Activated T-cell treated with anti-CD3 and anti-CD28 coated beads for 24 hours (primary cell): Measurements from ENCODE around the gene CPNE6.
"Not testable (repeated sequence)": the region's sequence is repeated elsewhere in the genome, so short reads cannot be mapped to it uniquely, and the experiment has no call there.

Experiments
- DNase-seq: peaks from one replicate; pipeline ENCODE4 v3.0.0-alpha.2; 2020; ENCODE audit warnings: low read depth

Gene CPNE6

GRCh38 chr14:24105609-24106239, 34.4 kb downstream of the CPNE6 start:
- DNase-seq, result not testable (repeated sequence)

- no peak for DNase-seq
Observed at GRCh38 chr14:24106672-24107271, 35.4 kb downstream of the CPNE6 start.

DNA sequence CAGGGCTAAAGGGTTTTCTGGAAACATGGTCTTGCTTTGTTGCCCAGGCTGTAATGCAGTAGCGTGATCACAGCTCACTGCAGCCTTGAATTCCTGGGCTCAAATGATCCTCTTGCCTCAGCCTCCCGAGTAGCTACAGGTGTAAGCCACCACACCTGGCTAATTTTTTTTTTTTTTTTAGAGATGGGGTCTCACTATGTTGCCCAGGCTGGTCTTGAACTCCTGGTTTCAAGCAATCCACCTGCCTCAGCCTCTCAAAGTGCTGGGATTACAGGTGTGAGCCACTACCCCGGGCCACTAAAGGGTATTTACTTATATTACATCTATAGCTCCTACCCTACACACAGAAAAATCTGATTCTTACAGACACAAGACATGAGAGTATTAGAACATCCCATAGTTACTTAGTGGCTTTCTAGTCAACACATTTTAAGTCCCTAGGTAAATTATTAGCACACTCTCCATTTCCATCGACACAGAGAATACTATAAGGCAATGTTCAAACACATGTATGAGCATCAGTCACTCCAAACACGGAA, 37.0 kb downstream of the CPNE6 start:
- no peak for DNase-seq

DNA sequence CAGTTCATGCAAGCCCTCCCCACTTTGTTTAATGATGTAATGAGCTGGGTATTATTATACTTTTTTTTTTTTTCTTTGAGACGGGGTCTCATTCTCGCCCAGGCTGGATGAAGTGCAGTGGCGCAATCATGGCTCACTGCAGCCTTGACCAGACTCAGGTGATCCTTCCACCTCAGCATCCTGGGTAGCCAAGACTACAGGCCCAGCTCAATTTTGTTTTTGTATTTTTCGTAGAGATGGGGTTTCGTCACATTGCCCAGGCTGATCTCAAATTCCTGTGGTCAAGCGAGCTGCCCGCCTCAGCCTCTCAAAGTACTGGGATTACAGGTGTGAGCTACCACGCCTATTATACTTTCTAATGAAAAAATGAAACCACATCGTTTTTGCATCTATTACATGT, 38.7 kb downstream of the CPNE6 start:
- no peak for DNase-seq

- no peak for DNase-seq
Observed at GRCh38 chr14:24110523-24110922, 39.2 kb downstream of the CPNE6 start.

DNA sequence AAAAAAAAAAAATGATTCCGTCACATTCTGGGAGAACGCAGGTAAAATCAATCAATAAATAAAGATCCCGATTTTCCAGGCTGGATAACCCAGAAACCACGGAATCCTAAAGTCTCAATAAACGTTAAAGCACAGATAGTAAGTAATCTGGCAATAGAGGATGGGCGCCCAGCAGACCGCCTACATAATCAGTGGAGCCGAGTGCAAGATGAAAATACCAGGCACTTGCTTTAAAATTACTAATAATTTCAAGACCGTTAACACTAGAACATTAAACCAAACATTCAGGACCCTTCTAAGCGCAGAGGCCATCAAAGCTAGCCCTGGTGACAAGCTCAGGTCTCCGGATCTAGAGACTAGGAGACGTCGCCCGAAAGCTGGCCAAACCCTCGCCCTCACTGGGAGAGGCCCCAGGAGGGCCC, 42.0 kb downstream of the CPNE6 start:
- DNase-seq, result no peak

DNA sequence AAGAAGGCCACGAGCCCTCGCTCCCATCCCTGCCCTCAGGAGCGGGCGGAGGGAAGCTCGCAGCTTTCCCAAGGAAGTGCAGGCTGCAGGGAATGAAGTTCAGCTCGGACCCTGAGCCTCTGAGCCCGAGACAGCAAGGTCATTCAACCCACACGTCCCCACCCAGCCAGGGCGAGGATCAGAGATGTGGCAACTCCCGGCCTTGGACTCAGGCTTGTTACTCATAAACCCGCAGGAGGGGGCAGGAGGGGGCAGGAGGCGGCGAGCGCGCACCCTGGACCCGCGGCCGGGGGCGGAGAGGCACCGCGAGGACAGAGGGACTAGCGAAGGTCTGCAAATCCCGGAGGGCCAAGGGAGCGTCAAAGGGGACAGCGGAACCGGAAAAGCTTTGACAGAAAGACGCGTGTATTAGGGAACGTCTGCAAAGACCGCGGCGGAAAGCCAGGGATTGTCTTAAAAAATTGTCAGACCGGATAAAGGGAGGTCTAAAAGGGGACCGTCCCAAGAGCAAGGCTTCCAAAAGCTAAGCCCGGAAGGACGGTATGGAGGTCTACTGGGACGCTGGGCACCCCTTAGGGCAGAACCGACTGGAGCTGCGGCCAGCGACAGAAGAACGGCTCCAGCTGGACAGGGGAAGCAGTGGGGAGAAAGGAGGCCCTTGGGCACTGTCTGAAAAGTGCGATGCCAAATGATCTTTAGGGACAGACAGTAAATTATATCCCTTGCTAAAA, 42.6 kb downstream of the CPNE6 start:
- DNase-seq, result peak; percentile 73

DNA sequence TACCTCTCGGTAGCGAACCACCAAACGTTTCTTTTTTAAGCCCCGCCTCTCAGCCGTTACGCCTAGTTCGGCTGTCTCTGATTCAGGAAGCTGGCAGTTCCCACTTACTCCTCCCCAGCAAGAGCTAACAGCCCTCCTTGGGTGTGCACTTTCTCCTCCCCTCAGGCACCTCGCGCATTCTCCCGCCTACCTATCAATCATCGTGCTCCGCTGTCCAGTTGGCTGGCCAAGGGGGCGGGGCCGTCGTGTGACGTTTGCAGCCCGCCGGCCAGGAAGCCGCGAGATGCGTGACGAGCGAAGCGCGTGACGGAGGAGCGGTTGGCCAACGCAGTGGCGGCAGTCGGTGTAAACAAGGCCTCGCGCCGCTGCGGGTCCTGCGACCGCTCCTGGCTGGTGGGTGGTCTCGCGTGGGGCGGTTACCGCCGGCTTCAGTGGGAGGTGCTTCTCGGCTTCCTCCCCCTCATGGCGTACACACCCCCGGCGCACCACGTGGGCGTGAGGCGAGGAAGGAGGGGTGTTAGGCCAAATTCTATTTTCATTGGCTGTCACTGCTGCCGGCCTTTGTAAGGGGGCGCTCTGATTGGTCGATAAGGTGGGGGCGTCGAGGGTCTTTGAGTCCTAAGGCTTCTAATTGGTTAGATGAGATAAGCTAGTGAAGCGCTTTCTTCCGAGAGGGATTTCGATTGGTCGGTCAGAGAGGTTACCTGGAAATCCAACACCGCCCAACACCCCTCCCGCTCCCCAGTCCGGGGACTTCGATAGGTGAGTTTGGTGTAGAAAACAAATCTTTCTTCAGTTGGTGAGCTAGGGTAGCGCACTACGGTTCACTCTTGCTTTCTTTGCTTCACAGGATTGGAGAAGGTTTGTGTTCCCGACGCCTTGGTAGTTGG, 43.4 kb downstream of the CPNE6 start, which contains the start of the genes DCAF11 and NRL:
TSS of gene DCAF11 (plus strand) at position 246 of the 890 bp plus-strand sequence. CDS start 818 bp downstream, outside the sequence.
TSS of gene NRL (minus strand) at position 418 of the 890 bp plus-strand sequence. CDS start 32,101 bp downstream, outside the sequence.
- peak; percentile 95 for DNase-seq

DNA sequence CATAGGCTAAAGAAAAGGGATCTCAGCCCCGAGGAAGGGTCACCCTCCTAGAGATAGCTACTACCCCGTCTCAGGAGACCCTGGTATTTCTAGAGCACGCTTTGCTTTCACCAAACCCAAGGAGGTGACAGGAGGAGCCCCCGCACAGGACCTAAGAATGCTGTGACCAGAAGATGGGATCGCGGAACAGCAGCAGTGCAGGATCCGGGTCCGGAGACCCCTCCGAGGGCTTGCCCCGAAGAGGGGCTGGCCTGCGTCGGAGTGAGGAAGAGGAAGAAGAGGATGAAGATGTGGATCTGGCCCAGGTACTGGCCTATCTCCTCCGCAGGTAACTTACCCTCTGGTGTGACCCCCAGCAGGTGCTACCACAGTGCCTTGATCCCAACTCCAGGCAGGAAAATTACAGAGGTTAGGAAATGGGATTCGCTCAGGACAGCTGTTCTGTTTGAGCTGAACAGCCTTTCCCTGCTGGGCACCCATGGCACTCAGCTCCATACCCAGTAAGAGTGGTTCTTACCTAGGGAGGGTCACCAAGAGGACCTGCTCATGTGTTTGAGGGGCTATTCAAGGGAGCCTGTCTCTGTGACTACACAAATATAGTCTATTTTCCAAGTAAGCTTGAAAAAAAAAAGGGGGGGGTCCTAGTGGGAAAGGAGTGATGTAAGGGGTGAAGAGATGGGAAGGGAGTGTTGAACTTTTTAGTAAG, 44.2 kb downstream of the CPNE6 start:
- DNase-seq, result no peak

- DNase-seq, result no peak
Observed at GRCh38 chr14:24116128-24116814, 44.9 kb downstream of the CPNE6 start.

GRCh38 chr14:24117179-24117578, 45.8 kb downstream of the CPNE6 start:
- DNase-seq, result no peak

DNA sequence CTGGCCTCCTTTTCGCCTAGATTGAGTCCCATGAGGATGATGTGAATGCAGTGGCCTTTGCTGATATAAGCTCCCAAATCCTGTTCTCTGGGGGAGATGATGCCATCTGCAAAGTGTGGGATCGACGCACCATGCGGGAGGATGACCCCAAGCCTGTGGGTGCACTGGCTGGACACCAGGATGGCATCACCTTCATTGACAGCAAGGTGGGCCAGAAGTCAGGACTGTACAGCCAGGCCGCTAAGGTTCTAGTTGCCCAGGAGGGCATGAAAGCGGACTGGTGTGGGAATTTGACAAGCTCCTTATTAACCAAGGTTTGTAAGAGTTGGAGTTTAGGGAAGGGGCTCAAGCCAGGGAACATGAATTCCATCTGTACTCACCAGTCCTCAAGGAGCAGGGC, 48.3 kb downstream of the CPNE6 start:
- no peak for DNase-seq

DNA sequence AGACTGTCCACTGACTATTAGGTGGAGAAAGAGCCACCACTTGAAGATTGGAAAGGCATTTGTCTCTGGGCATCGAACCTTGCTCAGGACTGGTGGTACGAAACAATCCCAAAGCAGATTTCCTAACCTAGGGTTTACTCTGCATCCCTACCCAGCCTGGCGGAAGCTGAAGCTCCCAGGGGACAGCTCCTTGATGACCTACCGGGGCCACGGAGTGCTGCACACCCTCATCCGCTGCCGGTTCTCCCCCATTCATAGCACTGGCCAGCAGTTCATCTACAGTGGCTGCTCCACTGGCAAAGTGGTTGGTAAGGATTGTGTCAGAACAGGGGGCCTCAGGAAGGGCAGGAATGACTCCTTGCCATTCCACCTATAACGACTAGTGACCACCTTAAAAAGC, 49.8 kb downstream of the CPNE6 start:
- DNase-seq, result no peak

DNA sequence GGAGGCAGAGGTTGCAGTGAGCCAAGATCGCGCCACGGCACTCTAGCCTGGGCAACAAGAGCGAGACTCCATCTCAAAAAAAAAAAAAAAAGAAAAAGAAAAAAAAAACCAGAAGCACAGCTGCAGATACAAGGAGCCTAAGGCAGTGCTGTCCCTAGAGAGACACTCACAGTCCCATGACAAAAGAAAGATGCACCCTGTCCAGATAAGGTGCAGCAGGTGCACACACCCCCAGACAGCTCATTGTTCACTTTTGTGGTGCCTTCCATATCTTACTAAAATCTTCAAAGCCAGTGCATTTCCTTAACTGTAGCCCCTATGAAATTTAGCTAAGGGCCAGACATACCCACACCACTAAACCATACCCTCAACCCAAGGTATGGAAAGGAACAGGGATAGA, 51.1 kb downstream of the CPNE6 start:
- no peak for DNase-seq

- no peak for DNase-seq
Observed at GRCh38 chr14:24122898-24123297, 51.5 kb downstream of the CPNE6 start.

- DNase-seq, result no peak
Observed at GRCh38 chr14:24123424-24124417, 52.4 kb downstream of the CPNE6 start.

DNA sequence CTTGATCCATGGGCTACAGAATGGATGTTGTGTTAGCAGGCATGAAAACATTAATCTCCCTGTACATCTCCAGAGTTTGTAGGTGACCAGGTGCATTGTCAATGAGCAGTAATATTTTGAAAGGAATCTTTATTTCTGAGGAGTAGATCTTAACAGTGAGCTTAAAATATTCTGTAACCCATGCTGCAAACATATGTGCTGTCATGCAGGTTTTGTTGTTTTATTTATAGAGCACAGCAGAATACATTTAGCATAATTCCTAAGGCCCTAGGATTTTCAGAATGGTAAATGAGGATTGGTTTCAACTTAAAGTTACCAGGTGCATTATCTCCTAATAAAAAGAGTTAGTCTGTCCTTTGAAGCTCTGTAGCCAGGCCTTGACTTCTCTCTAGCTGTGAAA, 55.6 kb downstream of the CPNE6 start:
- no peak for DNase-seq

DNA sequence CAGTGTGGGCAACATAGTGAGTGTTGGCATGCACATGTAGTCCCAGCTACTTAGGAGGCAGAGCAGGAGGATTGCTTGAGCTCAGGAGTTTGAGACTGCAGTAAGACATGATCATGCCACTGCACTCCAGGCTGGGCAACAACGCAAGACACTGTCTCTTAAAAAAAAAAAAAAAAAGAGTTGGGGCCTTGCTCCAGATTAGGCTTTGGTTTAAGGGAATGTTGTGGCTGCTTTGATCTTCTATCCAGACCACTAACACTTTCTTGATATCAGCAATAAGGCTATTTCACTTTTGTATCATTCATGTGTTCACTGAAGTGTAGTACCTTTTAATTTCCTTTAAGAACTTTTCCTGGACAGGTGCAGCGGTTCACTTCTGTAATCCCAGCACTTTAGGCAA, 56.3 kb downstream of the CPNE6 start:
- DNase-seq, result no peak
